ENCODE results near the gene IL1RAPL1. TPM values are rescaled to one million over a fixed set of nuclear protein-coding genes. Genes with fewer than 3 reads are reported as not detected.

The IL1RAPL1 gene
- total RNA-seq, 4 donors from 2014 or later, result 8.2 to 10.9 (median 8.8) TPM

GRCh38 chrX:28888416-28888815 lies 301.2 kb downstream of the IL1RAPL1 start:
- Histone ChIP-seq H3K4me1 (no peaks in the 10 kb centered on the region), H3K27ac (no peak overlapping the region), H3K4me3 (no peak overlapping the region), H3K36me3 (no peaks in the 10 kb centered on the region), H3K27me3 (no peaks in the 10 kb centered on the region), H3K9me3 (no peaks in the 10 kb centered on the region)
- no peak for DNase-seq (ENCODE audit: low spot score in 2 of 2)
- no peak for TF ChIP-seq POLR2A (IDR thresholded peaks at IDR 0.05)
- TF ChIP-seq CTCF (IDR thresholded peaks at IDR 0.05), result no peak
- TF ChIP-seq EP300 (IDR thresholded peaks at IDR 0.05), result no peak
- WGBS, 2 donors, result 53 to 63% methylated on average over 1 of the region's 1 CpG

GRCh38 chrX:28889591-28890090 lies 302.4 kb downstream of the IL1RAPL1 start:
- H3K4me1 ChIP-seq, result no peaks in the 10 kb centered on the region
- DNase-seq (ENCODE audit: low spot score in 2 of 2), result no peak
- H3K27me3 ChIP-seq, result no peaks in the 10 kb centered on the region
- no peaks in the 10 kb centered on the region for H3K36me3 ChIP-seq
- 40 to 43% methylated on average over 8 of the region's 8 CpGs for WGBS, 2 donors
- TF ChIP-seq POLR2A (IDR thresholded peaks at IDR 0.05), result no peak
- TF ChIP-seq EP300 (IDR thresholded peaks at IDR 0.05), result no peak
- TF ChIP-seq CTCF (IDR thresholded peaks at IDR 0.05), result no peak
- H3K9me3 ChIP-seq, result no peaks in the 10 kb centered on the region
- peak overlapping the region in 1 of 4 donors; percentile 1 for H3K4me3 ChIP-seq
- peak overlapping the region in 2 of 4 donors; percentile 11 to 33 for H3K27ac ChIP-seq

- no peak for DNase-seq (ENCODE audit: low spot score in 2 of 2)
- Histone ChIP-seq H3K9me3 (no peaks in the 10 kb centered on the region), H3K4me3 (no peak overlapping the region), H3K36me3 (no peaks in the 10 kb centered on the region), H3K4me1 (no peaks in the 10 kb centered on the region), H3K27ac (peak overlapping the region in 3 of 4 donors; percentile 14 to 32 (median 29)), H3K27me3 (no peaks in the 10 kb centered on the region)
- WGBS, 2 donors, result 35 to 36% methylated on average over 3 of the region's 3 CpGs
- TF ChIP-seq CTCF (IDR thresholded peaks at IDR 0.05) (no peak), EP300 (IDR thresholded peaks at IDR 0.05) (no peak), POLR2A (IDR thresholded peaks at IDR 0.05) (no peak)
Observed at GRCh38 chrX:28901637-28902036, 314.4 kb downstream of the IL1RAPL1 start.

- peak overlapping the region in 1 of 4 donors; percentile 9 for H3K27ac ChIP-seq
- 12 to 14% methylated on average over 2 of the region's 2 CpGs for WGBS, 2 donors
- no peak for TF ChIP-seq CTCF (IDR thresholded peaks at IDR 0.05)
- TF ChIP-seq EP300 (IDR thresholded peaks at IDR 0.05), result no peak
- TF ChIP-seq POLR2A (IDR thresholded peaks at IDR 0.05), result no peak
- H3K36me3 ChIP-seq, result no peaks in the 10 kb centered on the region
- no peak for DNase-seq (ENCODE audit: low spot score in 2 of 2)
- no peaks in the 10 kb centered on the region for H3K27me3 ChIP-seq
- no peaks in the 10 kb centered on the region for H3K4me1 ChIP-seq
- H3K4me3 ChIP-seq, result no peak overlapping the region
- no peaks in the 10 kb centered on the region for H3K9me3 ChIP-seq
Observed at GRCh38 chrX:28910487-28910886, 323.2 kb downstream of the IL1RAPL1 start.

DNA sequence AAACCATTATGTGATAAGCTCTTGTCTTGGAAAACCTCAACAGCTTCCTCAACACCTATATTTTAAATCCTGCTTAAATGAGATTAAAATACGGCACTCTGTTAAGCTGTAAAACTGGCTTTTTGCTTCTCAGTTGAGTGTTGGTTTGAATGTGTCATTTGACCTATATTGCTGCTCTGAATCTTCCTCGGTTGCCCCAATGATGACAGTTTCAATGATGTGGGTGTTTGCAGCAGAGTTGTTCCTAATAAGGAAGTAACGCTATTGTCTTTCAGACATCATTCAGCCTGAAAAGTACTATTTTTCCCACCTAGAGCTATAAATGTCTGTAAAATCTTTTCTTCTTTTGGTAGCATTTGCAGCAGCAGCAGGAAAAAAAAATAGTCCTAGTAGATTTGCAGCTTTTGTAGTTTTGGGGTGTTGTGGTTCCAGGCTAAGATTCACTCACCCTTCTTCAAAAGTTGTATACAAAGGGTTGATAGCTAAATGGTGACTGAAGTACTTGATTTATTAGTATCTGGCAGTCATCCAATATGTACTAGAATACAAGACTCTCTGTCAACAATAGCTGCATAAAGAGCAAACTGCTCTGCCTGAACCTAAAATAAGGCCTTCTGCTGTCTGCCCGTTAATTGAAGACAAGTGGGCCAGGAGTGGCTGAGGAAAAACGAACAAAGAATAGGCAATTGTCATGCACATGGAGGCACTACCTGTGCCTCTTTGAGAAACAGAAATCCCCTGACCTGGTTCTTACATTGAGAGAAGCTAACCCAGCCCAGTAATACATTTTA lies 333.1 kb downstream of the IL1RAPL1 start:
- Histone ChIP-seq H3K36me3 (no peaks in the 10 kb centered on the region), H3K4me1 (no peaks in the 10 kb centered on the region), H3K9me3 (no peaks in the 10 kb centered on the region), H3K4me3 (no peak overlapping the region), H3K27ac (peak overlapping the region in 1 of 4 donors; percentile 44), H3K27me3 (no peaks in the 10 kb centered on the region)
- 25 to 48% methylated on average over 5 of the region's 5 CpGs for WGBS, 2 donors
- DNase-seq (ENCODE audit: low spot score in 2 of 2), result no peak
- TF ChIP-seq EP300 (IDR thresholded peaks at IDR 0.05), result no peak
- no peak for TF ChIP-seq CTCF (IDR thresholded peaks at IDR 0.05)
- TF ChIP-seq POLR2A (IDR thresholded peaks at IDR 0.05), result no peak

All from tibial nerve (tissue), 4 donors.